Measurements from ENCODE around the gene UBAC1.
"Not testable (repeated sequence)": the region's sequence is repeated elsewhere in the genome, so short reads cannot be mapped to it uniquely, and the experiment has no call there.

Gene UBAC1

GRCh38 chr9:135901826-135902225, 59.3 kb downstream of the UBAC1 start:
- no peak for DNase-seq (ENCODE audit: low read depth)

- no peak for DNase-seq (ENCODE audit: low read depth)
Observed at GRCh38 chr9:135901031-135901758, 60.0 kb downstream of the UBAC1 start.

GRCh38 chr9:135898634-135899407, 62.4 kb downstream of the UBAC1 start:
- DNase-seq (ENCODE audit: low read depth): no peak

- no peak for DNase-seq (ENCODE audit: low read depth)
Observed at GRCh38 chr9:135896626-135897025, 64.5 kb downstream of the UBAC1 start.

DNA sequence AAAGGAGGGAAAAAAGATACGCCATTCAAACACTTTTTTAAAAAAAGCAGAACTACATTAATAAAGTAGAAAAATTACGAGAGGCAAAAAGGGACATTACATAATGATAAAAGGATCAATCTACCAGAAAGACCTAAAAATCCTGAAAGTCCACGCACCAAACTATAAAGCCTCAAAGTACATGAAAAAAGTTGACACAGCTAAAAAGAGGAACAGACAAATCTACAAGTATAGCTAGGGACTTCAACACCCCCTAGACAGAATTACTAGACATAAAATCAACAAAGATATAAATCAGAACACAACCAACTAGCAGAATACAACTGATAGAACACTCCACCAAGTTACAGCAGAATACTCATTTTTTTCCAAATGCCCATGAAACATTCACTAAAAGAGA, 65.0 kb downstream of the UBAC1 start:
- DNase-seq (ENCODE audit: low read depth): no peak

GRCh38 chr9:135895202-135895848, 65.8 kb downstream of the UBAC1 start:
- no peak for DNase-seq (ENCODE audit: low read depth)

DNA sequence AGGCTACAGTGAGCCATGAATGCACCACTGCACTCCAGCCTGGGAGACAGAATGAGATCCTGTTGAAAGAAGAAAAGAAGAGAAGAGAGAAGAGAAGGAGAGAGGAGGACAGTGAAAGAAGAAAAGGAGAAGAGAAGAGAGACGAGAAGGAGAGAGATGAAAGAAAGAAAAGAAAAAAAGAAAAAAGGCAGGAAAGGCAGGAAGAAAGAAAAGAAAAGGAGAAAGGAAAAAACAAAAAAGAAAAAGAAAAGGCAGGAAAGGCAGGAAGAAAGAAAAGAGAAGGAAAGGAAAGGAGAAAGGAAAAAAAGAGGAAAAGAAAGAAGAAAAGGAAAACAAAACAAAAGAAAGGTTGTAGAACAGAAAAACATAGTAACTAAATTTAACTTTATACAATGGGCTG, 68.1 kb downstream of the UBAC1 start:
- DNase-seq (ENCODE audit: low read depth): no peak

DNA sequence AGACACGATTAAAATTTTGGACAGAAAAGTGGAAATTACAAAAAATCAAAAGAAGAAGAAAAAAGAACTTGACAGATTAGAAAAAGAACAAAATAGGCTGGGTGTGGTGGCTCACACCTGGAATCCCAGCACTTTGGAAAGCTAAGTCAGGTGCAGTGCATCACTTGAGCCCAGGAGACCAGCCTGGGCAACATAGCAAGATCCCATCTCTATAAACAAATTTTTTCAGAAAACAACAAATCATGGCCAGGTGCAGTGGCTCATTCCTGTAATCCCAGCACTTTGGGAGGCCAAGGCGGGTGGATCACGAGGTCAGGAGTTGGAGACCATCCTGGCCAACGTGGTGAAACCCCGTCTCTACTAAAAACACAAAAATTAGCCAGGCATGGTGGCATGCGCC, 68.8 kb downstream of the UBAC1 start:
- not testable (repeated sequence) for DNase-seq (ENCODE audit: low read depth)

DNA sequence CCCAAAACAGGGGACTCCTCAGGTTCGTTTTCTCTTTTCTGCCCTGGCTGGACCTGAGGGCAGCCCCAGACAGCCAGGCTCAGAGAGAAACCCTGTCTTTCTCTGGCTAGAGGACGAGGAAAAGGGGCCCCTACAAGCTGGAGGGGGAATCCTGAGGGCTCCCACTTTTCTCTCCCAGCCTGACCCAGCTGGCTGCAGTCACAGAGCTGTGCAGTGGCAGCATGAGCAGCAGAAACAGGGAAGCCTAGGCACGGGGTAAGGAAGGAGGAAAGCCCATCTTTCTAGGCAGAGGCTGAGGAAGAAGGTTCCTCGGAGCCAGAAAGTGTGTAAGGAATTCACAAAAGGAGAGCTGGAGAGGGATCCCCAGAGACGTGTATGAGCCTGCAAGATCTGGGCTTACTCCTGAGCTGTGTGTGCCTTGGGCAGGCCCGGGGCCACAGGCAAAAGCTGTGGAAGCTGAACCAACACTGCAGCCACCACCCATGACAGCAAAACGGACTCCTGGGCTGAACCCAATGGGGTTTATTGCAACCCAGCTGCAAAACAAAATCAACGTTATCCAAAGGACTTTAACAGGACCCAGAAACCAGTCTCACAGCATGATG, 70.0 kb downstream of the UBAC1 start:
- DNase-seq (ENCODE audit: low read depth): no peak

DNA sequence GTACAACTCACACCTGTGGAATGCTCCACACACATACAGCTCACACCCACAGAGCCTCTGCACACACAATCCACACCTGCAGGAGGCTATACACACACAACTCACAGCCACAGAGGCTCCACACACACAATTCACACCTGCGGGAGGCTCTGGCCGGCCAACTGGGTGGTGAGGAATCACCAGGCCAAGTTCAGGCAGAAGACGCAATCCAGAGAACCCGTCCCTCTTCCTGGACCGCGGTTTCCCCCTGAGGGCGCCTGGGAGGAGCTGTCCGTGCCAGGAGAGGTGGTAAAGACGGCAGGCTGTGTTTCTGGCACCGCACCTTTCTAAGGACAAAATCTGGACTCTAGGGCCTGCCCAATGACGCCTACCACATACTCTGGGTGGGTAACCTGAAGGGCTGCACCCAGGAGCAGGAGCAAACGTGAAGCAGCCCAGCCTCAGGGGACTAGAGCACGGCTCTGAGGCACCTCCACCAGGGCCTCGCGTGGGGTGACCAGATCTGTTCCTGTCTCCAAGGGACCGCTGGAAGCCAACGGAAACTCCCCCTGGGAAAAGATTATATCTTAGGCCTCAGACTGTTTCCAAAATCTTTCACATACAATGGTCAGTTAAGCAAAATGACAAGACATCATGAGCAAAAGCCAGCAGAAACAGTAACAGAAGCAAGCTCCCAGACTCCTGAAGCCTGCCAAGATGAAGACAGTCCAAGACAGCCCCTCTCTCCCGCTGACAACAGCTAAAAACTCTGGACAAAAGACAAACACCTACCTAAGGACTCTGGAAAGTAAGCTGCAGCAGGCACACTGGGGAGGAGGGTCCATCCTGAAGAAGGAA, 70.8 kb downstream of the UBAC1 start:
- no peak for DNase-seq (ENCODE audit: low read depth)

DNA sequence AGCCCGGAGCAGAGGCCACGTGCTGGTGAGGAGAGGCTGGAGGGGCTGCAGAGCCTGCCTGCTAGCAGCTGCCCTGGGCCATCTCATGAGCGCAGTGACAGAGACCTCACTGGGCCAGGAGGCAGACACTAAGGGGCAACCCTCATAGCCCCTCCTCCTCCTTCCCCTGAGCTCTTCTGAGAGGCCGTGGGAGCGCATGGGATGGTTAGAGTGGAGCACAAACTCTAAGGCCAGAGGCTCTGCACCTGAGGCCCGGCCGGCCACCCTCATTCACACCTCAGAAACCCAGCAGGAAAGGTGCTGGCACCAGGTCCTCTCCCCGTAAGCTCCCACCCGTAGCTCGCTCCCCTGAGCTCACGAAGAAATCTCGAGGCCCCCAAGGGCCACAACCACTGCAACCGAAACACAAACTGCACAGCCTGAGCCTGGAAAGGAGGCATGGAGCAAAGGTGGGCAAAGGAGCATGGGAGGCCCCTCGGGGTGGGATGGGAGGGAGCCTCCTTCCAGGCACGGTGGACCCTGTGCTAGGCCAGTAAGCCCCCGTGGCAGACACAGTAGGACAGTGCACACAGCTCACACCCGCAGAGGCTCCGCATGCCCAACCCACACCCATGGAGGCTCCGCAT, 71.5 kb downstream of the UBAC1 start:
- no peak for DNase-seq (ENCODE audit: low read depth)

DNA sequence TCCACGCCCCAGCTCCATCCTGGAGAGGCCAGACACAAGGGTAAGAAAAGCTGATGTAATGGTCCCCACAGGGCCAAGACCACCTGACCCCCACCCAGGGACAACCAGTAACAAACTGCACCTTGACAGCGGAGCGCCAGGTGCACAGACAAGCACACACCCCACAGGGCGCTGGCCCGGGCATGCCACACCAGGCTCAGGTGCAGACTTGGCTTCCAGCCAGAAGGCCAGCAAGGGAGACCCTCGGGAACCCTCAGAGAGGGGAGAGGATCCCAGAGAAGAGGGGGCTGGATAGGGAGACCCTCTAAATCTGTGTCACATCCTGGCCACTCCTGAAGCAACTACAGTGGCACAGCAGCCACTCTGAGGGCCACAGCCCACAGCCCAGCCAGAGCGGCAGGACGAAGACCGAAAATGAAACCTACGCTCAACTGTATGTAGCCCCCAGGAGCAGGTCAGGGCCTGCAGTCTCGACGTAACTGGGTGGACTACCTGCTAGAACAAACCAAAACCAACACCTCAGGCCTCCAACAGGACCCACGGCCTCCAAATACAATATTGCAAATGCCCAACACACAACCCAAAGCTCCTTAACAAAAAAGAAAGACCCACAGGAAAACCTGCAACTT, 72.3 kb downstream of the UBAC1 start:
- DNase-seq (ENCODE audit: low read depth): no peak

GRCh38 chr9:135888126-135888765, 72.9 kb downstream of the UBAC1 start:
- DNase-seq (ENCODE audit: low read depth): no peak

- DNase-seq (ENCODE audit: low read depth): peak; percentile 25
Observed at GRCh38 chr9:135887585-135888050, 73.6 kb downstream of the UBAC1 start.

DNA sequence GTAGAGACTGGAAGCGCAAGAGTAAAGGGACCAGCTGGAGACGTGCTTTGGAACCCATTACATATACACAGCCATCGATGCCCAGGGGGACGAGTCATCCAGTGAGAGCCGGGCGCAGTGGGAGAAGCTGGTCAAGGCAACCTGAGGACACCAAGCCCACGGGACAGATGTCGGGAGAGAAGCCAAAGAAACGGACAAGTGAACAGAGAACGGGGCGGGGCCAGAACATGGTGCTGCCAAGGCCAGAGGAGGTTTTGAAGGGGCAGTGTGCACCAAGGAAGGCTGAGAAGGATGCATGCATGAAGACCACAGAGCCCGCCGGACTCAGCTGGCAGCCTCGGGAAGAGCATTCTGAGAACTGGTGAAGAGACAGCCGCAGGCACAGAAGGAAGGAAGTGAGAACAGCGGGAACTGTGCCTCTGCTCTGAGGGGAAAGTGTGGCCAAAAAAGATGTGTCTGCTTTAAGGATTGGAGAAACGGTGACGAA, 74.1 kb downstream of the UBAC1 start:
- no peak for DNase-seq (ENCODE audit: low read depth)

DNA sequence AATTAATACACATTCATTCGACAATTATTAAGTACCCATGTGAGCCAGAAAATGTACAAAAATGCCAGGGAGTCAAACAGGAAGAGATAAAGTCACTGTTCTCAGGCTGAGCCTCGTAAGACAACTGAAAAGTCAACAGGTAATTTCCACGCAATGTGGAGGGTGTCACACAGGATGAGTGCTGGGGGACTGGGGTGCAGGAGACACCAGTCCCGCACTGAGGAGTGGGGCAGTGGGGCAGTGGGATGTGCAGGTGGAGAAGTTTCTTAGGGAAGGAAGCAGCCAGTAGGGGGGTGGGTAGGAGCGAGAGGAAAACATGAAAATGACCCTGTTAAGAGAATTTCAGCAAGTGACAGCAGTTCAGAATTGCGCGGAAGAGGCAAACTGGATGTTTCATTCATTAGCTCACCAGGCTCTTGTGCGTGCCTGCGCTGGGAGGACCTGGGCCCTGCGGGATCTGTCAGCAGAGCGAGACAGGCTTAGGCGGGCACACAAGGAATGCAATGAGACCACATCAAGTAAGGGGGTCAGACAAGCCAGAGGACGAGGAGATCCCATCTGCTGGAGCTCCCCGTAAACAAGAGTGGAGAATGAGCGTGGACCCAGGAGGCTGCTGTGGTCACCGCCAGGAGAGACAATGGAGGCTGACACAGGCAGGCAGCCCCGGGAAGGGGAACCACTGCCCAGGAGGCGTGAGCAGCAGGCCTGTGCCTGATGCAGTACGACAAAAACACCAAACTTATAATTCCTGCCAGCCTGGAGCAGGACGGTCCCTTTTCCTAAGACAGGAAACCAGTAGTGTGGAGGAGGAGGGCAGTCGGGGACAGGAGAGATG, 74.8 kb downstream of the UBAC1 start:
- DNase-seq (ENCODE audit: low read depth): no peak

DNA sequence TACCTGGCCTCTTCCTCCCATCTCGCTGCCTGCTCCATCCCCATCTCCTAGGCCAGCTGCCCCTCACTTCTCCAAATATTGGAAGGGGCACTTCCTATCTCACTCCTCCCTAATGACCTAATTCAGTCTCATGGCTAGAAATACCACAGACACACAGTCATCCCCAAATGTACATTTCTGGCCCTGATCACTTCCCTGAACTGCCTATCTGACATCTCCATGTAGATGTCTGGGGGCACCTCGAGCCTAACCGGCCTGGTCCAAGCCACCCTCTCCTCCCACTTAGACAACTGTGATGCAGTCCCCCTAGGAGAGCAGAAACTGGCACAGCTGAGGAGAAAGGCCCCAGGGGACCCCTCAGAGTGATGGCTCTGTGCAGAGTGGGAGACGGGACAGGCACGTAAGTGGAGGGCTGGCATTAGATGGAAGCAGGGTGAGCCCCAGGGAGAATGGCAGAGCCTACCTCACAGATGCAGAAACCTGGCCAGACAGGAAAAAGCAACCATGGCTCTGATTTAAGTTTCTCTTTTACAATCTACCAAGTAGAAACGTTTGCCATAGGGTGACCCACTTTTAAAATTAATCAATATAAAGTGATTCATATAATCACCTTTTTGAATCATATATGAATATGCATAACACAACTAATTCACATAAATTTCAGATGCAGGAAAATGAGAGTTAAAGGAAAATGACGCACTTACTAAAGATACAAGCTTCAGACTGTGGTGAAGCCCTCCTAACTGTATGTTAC, 75.9 kb downstream of the UBAC1 start:
- no peak for DNase-seq (ENCODE audit: low read depth)

DNA sequence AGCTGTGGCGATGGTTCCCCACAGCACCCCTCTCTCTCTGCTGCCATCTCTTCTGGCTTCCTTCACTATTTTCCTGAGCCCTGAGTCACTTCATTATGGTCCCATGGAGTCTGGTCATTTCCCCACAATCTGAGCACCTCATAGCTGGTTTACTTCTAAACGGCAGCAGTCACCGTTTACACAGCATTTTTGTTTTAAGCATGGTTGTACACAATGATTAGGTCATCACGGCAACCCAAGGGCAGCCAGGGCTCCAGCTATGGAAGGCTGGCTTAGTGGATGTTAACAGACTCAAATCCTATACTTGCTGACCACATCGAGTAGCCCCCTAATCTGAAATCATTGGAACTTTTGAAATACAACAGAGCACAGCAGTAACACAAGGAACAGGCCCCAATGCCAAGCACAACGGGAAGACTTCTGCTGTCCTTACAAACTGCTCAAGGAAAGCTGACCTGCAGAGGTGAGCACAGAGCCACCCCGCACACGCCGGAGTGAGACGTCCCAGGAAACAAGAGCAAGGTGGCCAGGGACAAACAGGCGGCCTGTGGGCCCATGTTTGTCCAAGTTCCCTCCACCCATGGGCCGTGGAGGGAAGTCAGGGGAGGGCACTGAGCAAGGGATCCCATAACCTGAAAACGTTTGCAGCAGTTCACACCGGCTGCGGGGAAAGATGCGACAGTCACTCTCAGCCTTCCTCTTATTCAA, 76.7 kb downstream of the UBAC1 start:
- DNase-seq (ENCODE audit: low read depth): no peak
